Lung (tissue), 12 donors: ENCODE data around the gene TMPRSS13. TPM values are rescaled to one million over a fixed set of nuclear protein-coding genes. Genes with fewer than 3 reads are reported as not detected.

Experiments used
- ATAC-seq: fragments of 200-7000 bp; cut with Tn5 transposase; one replicate; pipeline ENCODE4 v1.9.1; 2020; ENCODE audit warnings: moderate number of reproducible peaks; ENCODE audit not compliant: insufficient read depth, low FRiP score
- DNase-seq, 3 donors: peaks; one replicate each; pipeline ENCODE4 v3.0.0-alpha.2; 2013 to 2017
- H3K27ac ChIP-seq, 2 donors: one replicate each; pipeline ENCODE4 v1.5.1; 2013; ENCODE audit warnings: mild to moderate bottlenecking in 2 of 2, moderate library complexity in 2 of 2, control low read depth in 1 of 2, inconsistent platforms in 1 of 2, low read depth in 1 of 2, low read length in 1 of 2
- H3K27me3 ChIP-seq, 3 donors: one replicate each; pipeline ENCODE4 v1.5.1; 2013; ENCODE audit warnings: low read length in 2 of 3; ENCODE audit not compliant: control insufficient read depth in 3 of 3, insufficient read depth in 3 of 3
- H3K36me3 ChIP-seq, 4 donors: one replicate each; pipeline ENCODE4 v1.5.1; 2013; ENCODE audit warnings: low read length in 4 of 4, mild to moderate bottlenecking in 1 of 4, moderate library complexity in 1 of 4; ENCODE audit not compliant: control insufficient read depth in 4 of 4, insufficient read depth in 4 of 4
- H3K4me1 ChIP-seq, 5 donors: one replicate each; pipeline ENCODE4 v1.5.1; 2013; ENCODE audit warnings: low read length in 5 of 5, mild to moderate bottlenecking in 2 of 5, moderate library complexity in 1 of 5; ENCODE audit not compliant: control insufficient read depth in 5 of 5, insufficient read depth in 5 of 5
- H3K4me3 ChIP-seq: one replicate; pipeline ENCODE4 v1.5.1; 2013; ENCODE audit warnings: mild to moderate bottlenecking, control low read depth, moderate library complexity
- H3K9ac ChIP-seq, 2 donors: one replicate each; pipeline ENCODE4 v1.5.1; 2013; ENCODE audit warnings: low read length in 2 of 2, control low read depth in 1 of 2; ENCODE audit not compliant: insufficient read depth in 1 of 2
- H3K9me3 ChIP-seq, 4 donors: one replicate each; pipeline ENCODE4 v1.5.1; 2013; ENCODE audit warnings: low read length in 3 of 4, mild to moderate bottlenecking in 1 of 4, moderate library complexity in 1 of 4; ENCODE audit not compliant: control insufficient read depth in 4 of 4, insufficient read depth in 3 of 4
- CTCF ChIP-seq: IDR thresholded peaks from 2 replicates; pipeline ENCODE4 v1.5.1; 2012; ENCODE audit warnings: mild to moderate bottlenecking; ENCODE audit errors: control extremely low read depth, extremely low read depth
- WGBS, 2 donors: extraction: QIAGEN DNeasy Blood & Tissue Kit; methylation state at CpG; one replicate each; pipeline ENCODE4 v1.1.7; 2013; 5-methylcytosine and 5-hydroxymethylcytosine counted together
- polyA plus RNA-seq, 2 donors: library from polyadenylated mRNA; stranded (reverse); fragments of 200-250 nt; gene quantifications; one replicate each; pipeline ENCODE4 v1.2.1, GENCODE V29; 2013
- total RNA-seq, 2 donors: library from RNA; depleted of rRNA in 1 of 2; stranded (reverse); fragments of >200 nt in 1 of 2; gene quantifications; one replicate each; pipeline ENCODE4 v1.2.1, GENCODE V29; 2014 to 2021
- donor health status: control.
- donor health status: control.
- donor health status: Bipolar disorder and iron deficiency.
- donor health status: healthy.
- donor health status: DM: yes; HTN: yes; CAD: no.

The TMPRSS13 gene
- total and polyA plus RNA-seq, 4 donors: 5.8 to 9.4 (median 9.2) TPM

GRCh38 chr11:117875382-117876058 is 53.7 kb downstream of the TMPRSS13 start:
- peaks cover 7 to 45% (median 17%) of the 10 kb centered on the region in 5 donors for H3K4me1 ChIP-seq
- WGBS, 2 donors: 4 to 6% methylated on average over 20 of the region's 20 CpGs
- H3K4me3 ChIP-seq: peak overlapping the region; percentile 45
- DNase-seq (peak; percentile 42 to 57 (median 47)), ATAC-seq (no peak)
- H3K27me3 ChIP-seq: peaks cover 0 to 6% (median 0%) of the 10 kb centered on the region in 3 donors
- H3K36me3 ChIP-seq: peaks cover 0 to 3% (median 0%) of the 10 kb centered on the region in 4 donors
- peak overlapping the region in 1 of 2 donors; percentile 81 for H3K9ac ChIP-seq
- no peaks in the 10 kb centered on the region for H3K9me3 ChIP-seq
- H3K27ac ChIP-seq: peak overlapping the region; percentile 43 to 65
- no peak for TF ChIP-seq CTCF

- H3K27ac ChIP-seq: peak overlapping the region; percentile 43 to 65
- no peaks in the 10 kb centered on the region for H3K9me3 ChIP-seq
- H3K4me3 ChIP-seq: peak overlapping the region; percentile 45
- peaks cover 7 to 50% (median 17%) of the 10 kb centered on the region in 5 donors for H3K4me1 ChIP-seq
- peak in 1 of 3 donors; percentile 44 for DNase-seq
- H3K27me3 ChIP-seq: peaks cover 0 to under 1% (median 0%) of the 10 kb centered on the region in 3 donors
- H3K36me3 ChIP-seq: peaks cover 0 to 3% (median 0%) of the 10 kb centered on the region in 4 donors
- TF ChIP-seq CTCF: no peak
- WGBS, 2 donors: 73 to 87% methylated on average over 4 of the region's 4 CpGs
- H3K9ac ChIP-seq: peak overlapping the region in 1 of 2 donors; percentile 81
- no peak for ATAC-seq
Observed at GRCh38 chr11:117874910-117875381, 54.3 kb downstream of the TMPRSS13 start.

- H3K9me3 ChIP-seq: no peaks in the 10 kb centered on the region
- peaks cover 0 to 3% (median 0%) of the 10 kb centered on the region in 4 donors for H3K36me3 ChIP-seq
- H3K9ac ChIP-seq: peak overlapping the region in 1 of 2 donors; percentile 14
- 25 to 37% methylated on average over 16 of the region's 16 CpGs for WGBS, 2 donors
- no peak overlapping the region for H3K4me3 ChIP-seq
- DNase-seq: peak in 1 of 3 donors; percentile 61
- peaks cover 7 to 56% (median 17%) of the 10 kb centered on the region in 5 donors for H3K4me1 ChIP-seq
- ATAC-seq: no peak
- H3K27me3 ChIP-seq: no peaks in the 10 kb centered on the region
- TF ChIP-seq CTCF: no peak
- peak overlapping the region in 1 of 2 donors; percentile 65 for H3K27ac ChIP-seq
Observed at GRCh38 chr11:117874253-117874909, 54.8 kb downstream of the TMPRSS13 start.
